ENCODE measurements around the gene HAPLN3. TPM values are rescaled to one million over a fixed set of nuclear protein-coding genes. Genes with fewer than 3 reads are reported as not detected.

The HAPLN3 gene
- total RNA-seq, 1 donor from 2014 or later, result 0.27 TPM

- Mint-ChIP-seq H3K4me3 (ENCODE audit: unreplicated experiment) (no peak overlapping the region), H3K27me3 (ENCODE audit: unreplicated experiment) (peaks cover 2% of the 10 kb centered on the region), H3K4me1 (ENCODE audit: low read depth, unreplicated experiment) (no peaks in the 10 kb centered on the region), H3K27ac (ENCODE audit: unreplicated experiment) (no peak overlapping the region), H3K9me3 (ENCODE audit: unreplicated experiment) (peaks cover 3% of the 10 kb centered on the region), H3K36me3 (ENCODE audit: unreplicated experiment) (no peaks in the 10 kb centered on the region)
- no peak for DNase-seq
- no peak for TF ChIP-seq CTCF (IDR thresholded peaks at IDR 0.05; ENCODE audit: partially characterized antibody, unreplicated experiment)
Measured at GRCh38 chr15:88852476-88852875, 42.9 kb downstream of the HAPLN3 start.

GRCh38 chr15:88849376-88850072, 45.8 kb downstream of the HAPLN3 start:
- no peaks in the 10 kb centered on the region for H3K4me1 Mint-ChIP-seq (ENCODE audit: low read depth, unreplicated experiment)
- H3K36me3 Mint-ChIP-seq (ENCODE audit: unreplicated experiment), result no peaks in the 10 kb centered on the region
- peaks cover 2% of the 10 kb centered on the region for H3K27me3 Mint-ChIP-seq (ENCODE audit: unreplicated experiment)
- peaks cover under 1% of the 10 kb centered on the region for H3K9me3 Mint-ChIP-seq (ENCODE audit: unreplicated experiment)
- TF ChIP-seq CTCF (IDR thresholded peaks at IDR 0.05; ENCODE audit: partially characterized antibody, unreplicated experiment), result no peak
- H3K27ac Mint-ChIP-seq (ENCODE audit: unreplicated experiment), result no peak overlapping the region
- DNase-seq, result no peak
- no peak overlapping the region for H3K4me3 Mint-ChIP-seq (ENCODE audit: unreplicated experiment)

- TF ChIP-seq CTCF (IDR thresholded peaks at IDR 0.05; ENCODE audit: partially characterized antibody, unreplicated experiment), result no peak
Measured at GRCh38 chr15:88848203-88848602, 47.1 kb downstream of the HAPLN3 start.

GRCh38 chr15:88847144-88847543, 48.2 kb downstream of the HAPLN3 start:
- Mint-ChIP-seq H3K9me3 (ENCODE audit: unreplicated experiment) (no peaks in the 10 kb centered on the region), H3K27me3 (ENCODE audit: unreplicated experiment) (peaks cover 3% of the 10 kb centered on the region), H3K4me3 (ENCODE audit: unreplicated experiment) (no peak overlapping the region), H3K36me3 (ENCODE audit: unreplicated experiment) (no peaks in the 10 kb centered on the region), H3K27ac (ENCODE audit: unreplicated experiment) (no peak overlapping the region), H3K4me1 (ENCODE audit: low read depth, unreplicated experiment) (no peaks in the 10 kb centered on the region)
- TF ChIP-seq CTCF (IDR thresholded peaks at IDR 0.05; ENCODE audit: partially characterized antibody, unreplicated experiment), result no peak
- DNase-seq, result no peak

More at GRCh38 chr15:88848203-88848602, 47.1 kb downstream of the HAPLN3 start:
- H3K36me3 Mint-ChIP-seq (ENCODE audit: unreplicated experiment), result no peaks in the 10 kb centered on the region
- H3K27me3 Mint-ChIP-seq (ENCODE audit: unreplicated experiment), result peaks cover 3% of the 10 kb centered on the region
- H3K4me1 Mint-ChIP-seq (ENCODE audit: low read depth, unreplicated experiment), result no peaks in the 10 kb centered on the region
- no peaks in the 10 kb centered on the region for H3K9me3 Mint-ChIP-seq (ENCODE audit: unreplicated experiment)
- no peak for DNase-seq
- no peak overlapping the region for H3K27ac Mint-ChIP-seq (ENCODE audit: unreplicated experiment)
- no peak overlapping the region for H3K4me3 Mint-ChIP-seq (ENCODE audit: unreplicated experiment)

- Mint-ChIP-seq H3K9me3 (ENCODE audit: unreplicated experiment) (no peaks in the 10 kb centered on the region), H3K4me1 (ENCODE audit: low read depth, unreplicated experiment) (no peaks in the 10 kb centered on the region), H3K27ac (ENCODE audit: unreplicated experiment) (no peak overlapping the region), H3K4me3 (ENCODE audit: unreplicated experiment) (no peak overlapping the region), H3K27me3 (ENCODE audit: unreplicated experiment) (peaks cover 3% of the 10 kb centered on the region), H3K36me3 (ENCODE audit: unreplicated experiment) (no peaks in the 10 kb centered on the region)
- no peak for TF ChIP-seq CTCF (IDR thresholded peaks at IDR 0.05; ENCODE audit: partially characterized antibody, unreplicated experiment)
- DNase-seq, result no peak
Measured at GRCh38 chr15:88845616-88846015, 49.7 kb downstream of the HAPLN3 start.
